Neural crest cell (in vitro differentiated cells): ENCODE results near the gene NSMF. TPM values are rescaled to one million over a fixed set of nuclear protein-coding genes. Genes with fewer than 3 reads are reported as not detected.

Experiments used
- DNase-seq: peaks from one replicate; pipeline ENCODE4 v3.0.0; 2021; ENCODE audit warnings: low read depth, mixed read lengths, low spot score
- H3K27ac Mint-ChIP-seq: one replicate; pipeline ENCODE4 v1.8.0; 2021; ENCODE audit warnings: mild to moderate bottlenecking, mixed read lengths; ENCODE audit not compliant: unreplicated experiment
- H3K27me3 Mint-ChIP-seq: 2 replicates; pipeline ENCODE4 v1.8.0; 2021; ENCODE audit warnings: low read depth, mild to moderate bottlenecking, mixed read lengths
- H3K36me3 Mint-ChIP-seq: 2 replicates; pipeline ENCODE4 v1.8.0; 2021; ENCODE audit warnings: low read depth, mild to moderate bottlenecking, mixed read lengths
- H3K4me1 Mint-ChIP-seq: 2 replicates; pipeline ENCODE4 v1.8.0; 2021; ENCODE audit warnings: mixed read lengths
- H3K4me3 Mint-ChIP-seq: one replicate; pipeline ENCODE4 v1.8.0; 2021; ENCODE audit warnings: mild to moderate bottlenecking, mixed read lengths
- H3K9me3 Mint-ChIP-seq: 2 replicates; pipeline ENCODE4 v1.8.0; 2021; ENCODE audit warnings: mixed read lengths
- CTCF ChIP-seq: fragments of 200-600 bp; sonication (generic); conservative IDR thresholded peaks from 2 replicates; pipeline ENCODE4 v1.5.0; 2021; ENCODE audit warnings: antibody characterized with exemption, mild to moderate bottlenecking
- total RNA-seq: library from RNA; stranded (reverse); gene quantifications from 2 replicates; pipeline ENCODE4 v1.2.1, GENCODE V29; 2021

The NSMF gene
- total RNA-seq, 1 donor from 2014 or later, result 64.4 TPM

- Mint-ChIP-seq H3K36me3 (no peaks in the 10 kb centered on the region), H3K27me3 (peaks cover 18% of the 10 kb centered on the region), H3K4me3 (no peak overlapping the region), H3K27ac (no peak overlapping the region), H3K9me3 (no peaks in the 10 kb centered on the region), H3K4me1 (peaks cover 4% of the 10 kb centered on the region)
- no peak for TF ChIP-seq CTCF
- DNase-seq, result no peak
Observed at GRCh38 chr9:137438591-137439157, 20.5 kb downstream of the NSMF start.

- H3K4me3 Mint-ChIP-seq, result no peak overlapping the region
Observed at GRCh38 chr9:137437691-137438590, 21.2 kb downstream of the NSMF start.

GRCh38 chr9:137436761-137437600 lies 22.2 kb downstream of the NSMF start:
- Mint-ChIP-seq H3K27me3 (peaks cover 4% of the 10 kb centered on the region), H3K4me3 (no peak overlapping the region), H3K27ac (no peak overlapping the region), H3K36me3 (no peaks in the 10 kb centered on the region), H3K9me3 (no peaks in the 10 kb centered on the region), H3K4me1 (peaks cover 3% of the 10 kb centered on the region)
- no peak for TF ChIP-seq CTCF
- DNase-seq, result no peak

More at GRCh38 chr9:137437691-137438590, 21.2 kb downstream of the NSMF start:
- Mint-ChIP-seq H3K36me3 (no peaks in the 10 kb centered on the region), H3K27me3 (peaks cover 14% of the 10 kb centered on the region), H3K27ac (no peak overlapping the region), H3K9me3 (no peaks in the 10 kb centered on the region), H3K4me1 (peaks cover 4% of the 10 kb centered on the region)
- TF ChIP-seq CTCF, result no peak
- DNase-seq, result no peak

GRCh38 chr9:137435980-137436760 lies 23.0 kb downstream of the NSMF start:
- no peak for TF ChIP-seq CTCF
- H3K36me3 Mint-ChIP-seq, result no peaks in the 10 kb centered on the region
- no peak for DNase-seq

GRCh38 chr9:137435381-137435891 lies 23.7 kb downstream of the NSMF start:
- Mint-ChIP-seq H3K27me3 (peaks cover 2% of the 10 kb centered on the region), H3K4me1 (no peaks in the 10 kb centered on the region), H3K9me3 (no peaks in the 10 kb centered on the region), H3K36me3 (no peaks in the 10 kb centered on the region), H3K27ac (no peak overlapping the region), H3K4me3 (no peak overlapping the region)
- TF ChIP-seq CTCF, result no peak
- no peak for DNase-seq

More at GRCh38 chr9:137435980-137436760, 23.0 kb downstream of the NSMF start:
- no peak overlapping the region for H3K27ac Mint-ChIP-seq
- H3K4me3 Mint-ChIP-seq, result no peak overlapping the region
- no peaks in the 10 kb centered on the region for H3K4me1 Mint-ChIP-seq
- peaks cover 2% of the 10 kb centered on the region for H3K27me3 Mint-ChIP-seq
- H3K9me3 Mint-ChIP-seq, result no peaks in the 10 kb centered on the region
